Measurements from ENCODE around the gene PEX5L. TPM values are rescaled to one million over a fixed set of nuclear protein-coding genes. Genes with fewer than 3 reads are reported as not detected.
"Not testable (repeated sequence)": the region's sequence is repeated elsewhere in the genome, so short reads cannot be mapped to it uniquely, and the experiment has no call there.

The PEX5L gene
- polyA plus RNA-seq, 1 donor from 2014 or later = 1.0 TPM

GRCh38 chr3:180058238-180058637, 21.5 kb upstream of the PEX5L start:
- H3F3A ChIP-seq (ENCODE audit: insufficient read depth, low read length, poor library complexity, severe bottlenecking) = no peaks in the 10 kb centered on the region
- no peaks in the 10 kb centered on the region for H3K9me2 ChIP-seq (ENCODE audit: insufficient read depth, low read length)
- no peaks in the 10 kb centered on the region for H3K9me3 ChIP-seq (ENCODE audit: low read length)
- H3K27ac ChIP-seq (ENCODE audit: low read length) = no peak overlapping the region
- H3K27me3 ChIP-seq (ENCODE audit: insufficient read depth, low read depth, low read length) = no peaks in the 10 kb centered on the region
- H3K36me3 ChIP-seq (ENCODE audit: insufficient read depth, low read length) = no peaks in the 10 kb centered on the region
- H3K4me3 ChIP-seq (ENCODE audit: low read length) = no peak overlapping the region
- H3K79me2 ChIP-seq (replicated peaks; ENCODE audit: insufficient read depth, low read length) = no peaks in the 10 kb centered on the region
- no peak for TF ChIP-seq SMC3 (conservative IDR thresholded peaks at IDR 0.05; ENCODE audit: poor library complexity)
- no peak for TF ChIP-seq RAD21 (conservative IDR thresholded peaks at IDR 0.05)
- no peak for TF ChIP-seq CTCF (IDR thresholded peaks at IDR 0.05; ENCODE audit: poor library complexity, severe bottlenecking)
- no peak for TF ChIP-seq EP300 (conservative IDR thresholded peaks at IDR 0.05; ENCODE audit: poor library complexity, severe bottlenecking)
- TF ChIP-seq TAF1 (IDR thresholded peaks at IDR 0.05; ENCODE audit: low read depth) = no peak
- no peak for TF ChIP-seq REST (IDR thresholded peaks at IDR 0.05; ENCODE audit: borderline replicate concordance)
- no peak for TF ChIP-seq MXI1 (conservative IDR thresholded peaks at IDR 0.05; ENCODE audit: poor library complexity, severe bottlenecking)
- no peak for TF ChIP-seq EZH2 (IDR thresholded peaks at IDR 0.05; ENCODE audit: borderline replicate concordance, insufficient read depth, low read length, poor library complexity, severe bottlenecking)
- TF ChIP-seq POLR2AphosphoS5 (IDR thresholded peaks at IDR 0.05) = no peak
- H3K9ac ChIP-seq (ENCODE audit: low read length) = no peak overlapping the region
- no peak overlapping the region for H3K4me2 ChIP-seq (ENCODE audit: low read length)
- no peaks in the 10 kb centered on the region for H4K20me1 ChIP-seq (ENCODE audit: insufficient read depth)
- H2AFZ ChIP-seq (ENCODE audit: low read depth, low read length) = no peak overlapping the region

- not testable (repeated sequence) for H3K4me3 ChIP-seq (ENCODE audit: low read length); H3K9me2 ChIP-seq (ENCODE audit: insufficient read depth, low read length); H3K79me2 ChIP-seq (replicated peaks; ENCODE audit: insufficient read depth, low read length); H3K36me3 ChIP-seq (ENCODE audit: insufficient read depth, low read length); H4K20me1 ChIP-seq (ENCODE audit: insufficient read depth); H3K4me2 ChIP-seq (ENCODE audit: low read length); H2AFZ ChIP-seq (ENCODE audit: low read depth, low read length); H3K9ac ChIP-seq (ENCODE audit: low read length); H3K9me3 ChIP-seq (ENCODE audit: low read length); H3F3A ChIP-seq (ENCODE audit: insufficient read depth, low read length, poor library complexity, severe bottlenecking); H3K27ac ChIP-seq (ENCODE audit: low read length); H3K27me3 ChIP-seq (ENCODE audit: insufficient read depth, low read depth, low read length)
These were observed 18.9 kb upstream of the PEX5L start for GRCh38 chr3:180055656-180056055.

- Histone ChIP-seq H3K4me3 (ENCODE audit: low read length) (no peak overlapping the region), H3K27me3 (ENCODE audit: insufficient read depth, low read depth, low read length) (no peaks in the 10 kb centered on the region), H2AFZ (ENCODE audit: low read depth, low read length) (no peak overlapping the region), H3K9ac (ENCODE audit: low read length) (no peak overlapping the region), H3K4me2 (ENCODE audit: low read length) (no peak overlapping the region), H3K9me3 (ENCODE audit: low read length) (no peaks in the 10 kb centered on the region), H3K9me2 (ENCODE audit: insufficient read depth, low read length) (no peaks in the 10 kb centered on the region), H3F3A (ENCODE audit: insufficient read depth, low read length, poor library complexity, severe bottlenecking) (no peaks in the 10 kb centered on the region), H3K27ac (ENCODE audit: low read length) (no peak overlapping the region), H3K36me3 (ENCODE audit: insufficient read depth, low read length) (no peaks in the 10 kb centered on the region), H4K20me1 (ENCODE audit: insufficient read depth) (no peaks in the 10 kb centered on the region), H3K79me2 (replicated peaks; ENCODE audit: insufficient read depth, low read length) (no peaks in the 10 kb centered on the region)
- TF ChIP-seq EP300 (conservative IDR thresholded peaks at IDR 0.05; ENCODE audit: poor library complexity, severe bottlenecking) (no peak), REST (IDR thresholded peaks at IDR 0.05; ENCODE audit: borderline replicate concordance) (no peak), RAD21 (conservative IDR thresholded peaks at IDR 0.05) (no peak), MXI1 (conservative IDR thresholded peaks at IDR 0.05; ENCODE audit: poor library complexity, severe bottlenecking) (no peak)
These were observed 12.7 kb upstream of the PEX5L start for GRCh38 chr3:180049391-180049790.
